Trophoblast cell (in vitro differentiated cells and primary cell): ENCODE data around the gene GLIPR1L2.

Source experiments
- DNase-seq, 2 donors: peaks; one replicate each; pipeline ENCODE4 v3.0.0-alpha.2; 2016
- H2AFZ ChIP-seq: 2 replicates; pipeline ENCODE4 v1.6.1; 2013; ENCODE audit warnings: low read length, moderate library complexity, mild to moderate bottlenecking; ENCODE audit not compliant: insufficient read depth, poor library complexity
- H2AK5ac ChIP-seq: 2 replicates; pipeline ENCODE4 v1.6.1; 2013; ENCODE audit warnings: mild to moderate bottlenecking, low read length
- H2BK120ac ChIP-seq: 2 replicates; pipeline ENCODE4 v1.6.1; 2013; ENCODE audit warnings: low read length, mild to moderate bottlenecking, moderate library complexity; ENCODE audit not compliant: insufficient read depth, poor library complexity
- H2BK12ac ChIP-seq: 2 replicates; pipeline ENCODE4 v1.6.1; 2013; ENCODE audit warnings: mild to moderate bottlenecking, low read length, moderate library complexity
- H2BK5ac ChIP-seq: 2 replicates; pipeline ENCODE4 v1.6.1; 2013; ENCODE audit warnings: low read length, low read depth, moderate library complexity, mild to moderate bottlenecking; ENCODE audit not compliant: poor library complexity
- H3K14ac ChIP-seq: 2 replicates; pipeline ENCODE4 v1.6.1; 2013; ENCODE audit warnings: mild to moderate bottlenecking, low read length
- H3K18ac ChIP-seq: 2 replicates; pipeline ENCODE4 v1.6.1; 2013; ENCODE audit warnings: mild to moderate bottlenecking, low read length
- H3K23ac ChIP-seq: 2 replicates; pipeline ENCODE4 v1.6.1; 2013; ENCODE audit warnings: low read length
- H3K27ac ChIP-seq: 2 replicates; pipeline ENCODE4 v1.5.1; 2013; ENCODE audit warnings: low read depth, mild to moderate bottlenecking, inconsistent platforms, low read length, moderate library complexity
- H3K27me3 ChIP-seq: 2 replicates; pipeline ENCODE4 v1.6.1; 2013; ENCODE audit warnings: inconsistent platforms, mild to moderate bottlenecking, low read length, moderate library complexity; ENCODE audit not compliant: insufficient read depth
- H3K36me3 ChIP-seq, 2 experiments: 1 replicate in 1 of 2; 2 replicates in 1 of 2; pipeline ENCODE4 v1.6.1; 2013; ENCODE audit warnings: low read length in 2 of 2, mild to moderate bottlenecking in 2 of 2, moderate library complexity in 1 of 2; ENCODE audit not compliant: insufficient read depth in 2 of 2, control insufficient read depth in 1 of 2
- H3K4ac ChIP-seq: 2 replicates; pipeline ENCODE4 v1.6.1; 2013; ENCODE audit warnings: low read depth, mild to moderate bottlenecking, low read length, moderate library complexity
- H3K4me1 ChIP-seq, 2 experiments: 1 replicate in 1 of 2; 2 replicates in 1 of 2; pipeline ENCODE4 v1.6.1; 2013; ENCODE audit warnings: low read length in 2 of 2, mild to moderate bottlenecking in 2 of 2, moderate library complexity in 1 of 2; ENCODE audit not compliant: insufficient read depth in 2 of 2, control insufficient read depth in 1 of 2
- H3K4me2 ChIP-seq: 2 replicates; pipeline ENCODE4 v1.6.1; 2013; ENCODE audit warnings: inconsistent platforms, mild to moderate bottlenecking, low read length, moderate library complexity
- H3K4me3 ChIP-seq: 2 replicates; pipeline ENCODE4 v1.5.1; 2013; ENCODE audit warnings: mild to moderate bottlenecking, low read depth, low read length, inconsistent platforms
- H3K79me1 ChIP-seq: one replicate; pipeline ENCODE4 v1.6.1; 2013; ENCODE audit warnings: low read length
- H3K79me2 ChIP-seq: 2 replicates; pipeline ENCODE4 v1.6.1; 2013; ENCODE audit warnings: low read length, mild to moderate bottlenecking; ENCODE audit not compliant: control insufficient read depth, insufficient read depth, poor library complexity
- H3K9ac ChIP-seq: 2 replicates; pipeline ENCODE4 v1.6.1; 2013; ENCODE audit warnings: mild to moderate bottlenecking, low read length
- H3K9me3 ChIP-seq: 2 replicates; pipeline ENCODE4 v1.6.1; 2013; ENCODE audit warnings: low read depth, mild to moderate bottlenecking, control low read depth, inconsistent platforms, low read length; ENCODE audit not compliant: insufficient read depth
- H4K12ac ChIP-seq: 2 replicates; pipeline ENCODE4 v1.6.1; 2013; ENCODE audit warnings: low read depth, mild to moderate bottlenecking, low read length, moderate library complexity
- H4K8ac ChIP-seq: 2 replicates; pipeline ENCODE4 v1.6.1; 2013; ENCODE audit warnings: low read depth, mild to moderate bottlenecking, low read length, moderate library complexity
- H4K91ac ChIP-seq: one replicate; pipeline ENCODE4 v1.6.1; 2013; ENCODE audit warnings: low read depth, mild to moderate bottlenecking, low read length, moderate library complexity
- WGBS: extraction: QIAGEN DNeasy Blood & Tissue Kit; methylation state at CpG from one replicate; pipeline ENCODE4 v1.1.7; 2013; ENCODE audit warnings: missing lambda C conversion rate; ENCODE audit not compliant: insufficient read length, insufficient coverage; ENCODE audit errors: extremely low coverage; 5-methylcytosine and 5-hydroxymethylcytosine counted together

Gene GLIPR1L2

GRCh38 chr12:75427491-75427890, 36.6 kb downstream of the GLIPR1L2 start:
- no peak overlapping the region for H2BK5ac ChIP-seq

GRCh38 chr12:75428767-75429166, 37.9 kb downstream of the GLIPR1L2 start:
- no peak overlapping the region for H3K27ac ChIP-seq
- H4K91ac ChIP-seq = no peak overlapping the region
- no peak overlapping the region for H3K14ac ChIP-seq
- H3K27me3 ChIP-seq = no peaks in the 10 kb centered on the region
- no peak overlapping the region for H2BK5ac ChIP-seq
- H3K4me2 ChIP-seq = no peak overlapping the region
- no CpG with 5 or more reads among the region's 1 CpG for WGBS
- DNase-seq = no peak
- no peak overlapping the region for H3K23ac ChIP-seq
- H3K79me1 ChIP-seq = no peaks in the 10 kb centered on the region
- no peak overlapping the region for H3K4me3 ChIP-seq
- H4K8ac ChIP-seq = no peak overlapping the region
- peaks cover 6% of the 10 kb centered on the region for H3K9me3 ChIP-seq
- H2AK5ac ChIP-seq = no peak overlapping the region
- no peaks in the 10 kb centered on the region for H3K4me1 ChIP-seq
- H3K4ac ChIP-seq = no peak overlapping the region
- H3K18ac ChIP-seq = no peak overlapping the region
- H3K9ac ChIP-seq = no peak overlapping the region
- no peaks in the 10 kb centered on the region for H3K79me2 ChIP-seq
- no peak overlapping the region for H2BK12ac ChIP-seq
- no peak overlapping the region for H2AFZ ChIP-seq
- no peak overlapping the region for H4K12ac ChIP-seq
- H3K36me3 ChIP-seq = no peaks in the 10 kb centered on the region
- no peak overlapping the region for H2BK120ac ChIP-seq

More at GRCh38 chr12:75427491-75427890, 36.6 kb downstream of the GLIPR1L2 start:
- Histone ChIP-seq H2AFZ (no peak overlapping the region), H3K27ac (no peak overlapping the region), H3K4me3 (no peak overlapping the region), H2BK120ac (no peak overlapping the region), H3K36me3 (no peaks in the 10 kb centered on the region), H2BK12ac (no peak overlapping the region), H3K79me1 (no peaks in the 10 kb centered on the region), H3K14ac (no peak overlapping the region), H3K4me2 (no peak overlapping the region), H3K27me3 (no peaks in the 10 kb centered on the region), H3K4ac (no peak overlapping the region), H3K79me2 (no peaks in the 10 kb centered on the region), H3K4me1 (no peaks in the 10 kb centered on the region), H3K23ac (no peak overlapping the region), H3K9ac (no peak overlapping the region), H4K8ac (no peak overlapping the region), H3K9me3 (peaks cover 6% of the 10 kb centered on the region), H3K18ac (no peak overlapping the region), H4K12ac (no peak overlapping the region), H4K91ac (no peak overlapping the region), H2AK5ac (no peak overlapping the region)
- WGBS = no CpG with 5 or more reads among the region's 1 CpG
- no peak for DNase-seq

- H3K79me1 ChIP-seq = peaks cover 2% of the 10 kb centered on the region
- no peaks in the 10 kb centered on the region for H3K36me3 ChIP-seq
- no peak overlapping the region for H4K91ac ChIP-seq
- no peak overlapping the region for H3K18ac ChIP-seq
- no peaks in the 10 kb centered on the region for H3K79me2 ChIP-seq
- peaks cover 0 to 3% of the 10 kb centered on the region in 2 experiments for H3K4me1 ChIP-seq
- no peak overlapping the region for H3K27ac ChIP-seq
- H4K12ac ChIP-seq = no peak overlapping the region
- H3K9ac ChIP-seq = no peak overlapping the region
- WGBS = no CpG with 5 or more reads among the region's 1 CpG
- H2BK12ac ChIP-seq = no peak overlapping the region
- no peak overlapping the region for H4K8ac ChIP-seq
- H3K9me3 ChIP-seq = peaks cover 6% of the 10 kb centered on the region
- no peak overlapping the region for H3K4ac ChIP-seq
- H2AK5ac ChIP-seq = no peak overlapping the region
- H3K14ac ChIP-seq = no peak overlapping the region
- no peak overlapping the region for H3K23ac ChIP-seq
- DNase-seq = no peak
- no peaks in the 10 kb centered on the region for H3K27me3 ChIP-seq
- no peak overlapping the region for H2BK120ac ChIP-seq
- H2BK5ac ChIP-seq = no peak overlapping the region
- no peak overlapping the region for H3K4me3 ChIP-seq
- no peak overlapping the region for H3K4me2 ChIP-seq
- no peak overlapping the region for H2AFZ ChIP-seq
Observed at GRCh38 chr12:75432924-75433323, 42.0 kb downstream of the GLIPR1L2 start.

DNA sequence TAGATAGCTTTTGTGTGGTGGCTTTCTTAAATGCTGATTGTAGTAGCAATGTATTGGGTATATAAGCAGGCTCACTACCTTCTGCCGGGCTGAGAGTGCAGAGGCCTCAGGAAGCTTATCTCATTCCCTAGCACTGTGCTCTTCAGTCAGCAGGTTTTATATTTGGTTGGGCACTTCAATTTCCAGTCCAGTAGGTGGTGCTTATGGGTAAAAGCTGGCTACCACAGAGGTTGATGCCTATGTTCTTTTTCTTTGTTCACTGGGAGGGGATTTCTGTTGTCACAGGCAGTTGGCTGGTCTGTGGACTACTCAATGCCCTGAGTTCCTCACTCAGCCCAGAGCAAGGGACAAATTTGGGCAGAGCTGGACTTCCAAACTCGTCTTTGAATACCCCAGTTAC, 46.7 kb downstream of the GLIPR1L2 start:
- WGBS = no CpG with 5 or more reads among the region's 2 CpGs
- no peak overlapping the region for H3K4me3 ChIP-seq
- H2AFZ ChIP-seq = no peak overlapping the region
- no peak overlapping the region for H2AK5ac ChIP-seq
- H4K8ac ChIP-seq = peak overlapping the region; percentile 22
- no peaks in the 10 kb centered on the region for H3K79me2 ChIP-seq
- no peak overlapping the region for H2BK120ac ChIP-seq
- H2BK5ac ChIP-seq = no peak overlapping the region
- no peak overlapping the region for H3K9ac ChIP-seq
- no peaks in the 10 kb centered on the region for H3K36me3 ChIP-seq
- no peak overlapping the region for H2BK12ac ChIP-seq
- no peak overlapping the region for H3K18ac ChIP-seq
- H4K12ac ChIP-seq = no peak overlapping the region
- H3K4me2 ChIP-seq = no peak overlapping the region
- peaks cover 2% of the 10 kb centered on the region for H3K9me3 ChIP-seq
- H3K4me1 ChIP-seq = peaks cover 4 to 8% of the 10 kb centered on the region in 2 experiments
- no peaks in the 10 kb centered on the region for H3K27me3 ChIP-seq
- H3K23ac ChIP-seq = no peak overlapping the region
- peak; percentile 36 to 76 for DNase-seq
- H3K79me1 ChIP-seq = peaks cover 2% of the 10 kb centered on the region
- no peak overlapping the region for H3K4ac ChIP-seq
- no peak overlapping the region for H4K91ac ChIP-seq
- no peak overlapping the region for H3K14ac ChIP-seq
- H3K27ac ChIP-seq = no peak overlapping the region
